HepG2 (cell line): ENCODE data around the gene ZC3H7B. TPM values are rescaled to one million over a fixed set of nuclear protein-coding genes. Genes with fewer than 3 reads are reported as not detected.

Experiments
- CEBPG ChIP-seq: IDR thresholded peaks from 2 replicates; pipeline ENCODE4 v1.6.1; 2016
- ELF3 ChIP-seq: IDR thresholded peaks from 2 replicates; pipeline ENCODE4 v1.6.1; 2016; ENCODE audit warnings: missing genetic modification reagents, missing compliant biosample characterization
- ESRRA ChIP-seq: sonication (generic); formaldehyde crosslinking; IDR thresholded peaks from 2 replicates; pipeline ENCODE4 v1.5.1; 2020; ENCODE audit warnings: mild to moderate bottlenecking, low read depth, missing genetic modification reagents
- KAT8 ChIP-seq: IDR thresholded peaks from 2 replicates; pipeline ENCODE4 v1.6.1; 2016; ENCODE audit warnings: missing genetic modification reagents, missing compliant biosample characterization
- KLF6 ChIP-seq: IDR thresholded peaks from 2 replicates; pipeline ENCODE4 v1.8.0; 2016; ENCODE audit warnings: missing biosample characterization, missing genetic modification reagents
- MED8 ChIP-seq: sonication (generic); formaldehyde crosslinking; IDR thresholded peaks from 2 replicates; pipeline ENCODE4 v1.8.1; 2023; ENCODE audit warnings: mild to moderate bottlenecking, missing genetic modification reagents; ENCODE audit not compliant: insufficient replicate concordance
- NR2F6 ChIP-seq, 2 experiments: IDR thresholded peaks; 2 replicates each; pipeline ENCODE4 v1.6.1; 2016; ENCODE audit warnings: antibody characterized with exemption in 1 of 2, mild to moderate bottlenecking in 1 of 2
- POLR2A ChIP-seq, 2 experiments: IDR thresholded peaks; 2 replicates each; pipeline ENCODE4 v1.6.1; 2011; ENCODE audit warnings: low read depth in 2 of 2, low read length in 2 of 2, mild to moderate bottlenecking in 1 of 2, moderate library complexity in 1 of 2; ENCODE audit not compliant: insufficient read depth in 1 of 2
- RXRB ChIP-seq: IDR thresholded peaks from 2 replicates; pipeline ENCODE4 v1.6.1; 2016; ENCODE audit warnings: borderline replicate concordance, missing genetic modification reagents, missing compliant biosample characterization
- TOPORS ChIP-seq: sonication (generic); formaldehyde crosslinking; IDR thresholded peaks from 2 replicates; pipeline ENCODE4 v1.8.0; 2023; ENCODE audit warnings: mild to moderate bottlenecking, missing genetic modification reagents
- ZFP36L2 ChIP-seq: sonication (generic); formaldehyde crosslinking; IDR thresholded peaks from 2 replicates; pipeline ENCODE4 v1.4.0; 2020; ENCODE audit warnings: missing genetic modification reagents
- ZNF234 ChIP-seq: sonication (generic); formaldehyde crosslinking; conservative IDR thresholded peaks from 2 replicates; pipeline ENCODE4 v1.5.1; 2020; ENCODE audit warnings: mild to moderate bottlenecking, missing genetic modification reagents
- ZNF607 ChIP-seq: sonication (generic); formaldehyde crosslinking; IDR thresholded peaks from 2 replicates; pipeline ENCODE4 v1.5.1; 2020; ENCODE audit warnings: missing genetic modification reagents, mild to moderate bottlenecking, borderline replicate concordance
- ZNF660 ChIP-seq: sonication (generic); formaldehyde crosslinking; IDR thresholded peaks from 2 replicates; pipeline ENCODE4 v1.5.1; 2020; ENCODE audit warnings: mild to moderate bottlenecking, low read depth, missing genetic modification reagents, borderline replicate concordance
- ZNF788 ChIP-seq: sonication (generic); formaldehyde crosslinking; IDR thresholded peaks from 2 replicates; pipeline ENCODE4 v1.5.0; 2020; ENCODE audit warnings: mild to moderate bottlenecking, missing genetic modification reagents, borderline replicate concordance
- ZSCAN9 ChIP-seq: IDR thresholded peaks from 2 replicates; pipeline ENCODE4 v1.6.1; 2016; ENCODE audit warnings: borderline replicate concordance
- polyA plus RNA-seq, 8 experiments: library from polyadenylated mRNA; depleted of rRNA in 3 of 8; stranded (reverse) in 7 of 8; unstranded in 1 of 8; fragments of >200 nt; fragmentation: Illumina TruSeq in 4 of 8; extraction: Trizol in 4 of 8; gene quantifications; 2 replicates each; pipeline versions ENCODE4 v1.2.1 to v1.2.3, GENCODE V29; 2011 to 2016; ENCODE audit warnings: low read depth in 4 of 8, missing spikeins in 1 of 8, mixed read lengths in 1 of 8; ENCODE audit not compliant: insufficient read depth in 1 of 8
- total RNA-seq, 5 experiments: library from RNA; depleted of rRNA; stranded (reverse); fragments of >200 nt; fragmentation: Illumina TruSeq; extraction: Trizol; gene quantifications; 2 replicates each; pipeline ENCODE4 v1.2.3, GENCODE V29; 2016; ENCODE audit warnings: low read depth in 1 of 5
- TF ChIP-seq, protein P1 (sequence below): IDR thresholded peaks from 2 replicates; pipeline ENCODE4 v1.6.1; 2016; ENCODE audit warnings: mild to moderate bottlenecking, missing biosample characterization, missing genetic modification reagents
- TF ChIP-seq, protein P2 (sequence below): IDR thresholded peaks from 2 replicates; pipeline ENCODE4 v1.6.1; 2018; ENCODE audit warnings: missing genetic modification reagents
- TF ChIP-seq, protein P3 (sequence below): IDR thresholded peaks from 2 replicates; pipeline ENCODE4 v1.4.0; 2020; ENCODE audit warnings: mild to moderate bottlenecking, missing genetic modification reagents
- TF ChIP-seq, protein P4 (sequence below): sonication (generic); formaldehyde crosslinking; IDR thresholded peaks from 2 replicates; pipeline ENCODE4 v1.4.0; 2020; ENCODE audit warnings: missing genetic modification reagents; ENCODE audit errors: not compliant biosample characterization
- TF ChIP-seq, protein P5 (sequence below): sonication (generic); formaldehyde crosslinking; IDR thresholded peaks from 2 replicates; pipeline ENCODE4 v1.4.0; 2020; ENCODE audit warnings: missing genetic modification reagents, mild to moderate bottlenecking, borderline replicate concordance
- TF ChIP-seq, protein P6 (sequence below): sonication (generic); formaldehyde crosslinking; IDR thresholded peaks from 2 replicates; pipeline ENCODE4 v1.5.0; 2020; ENCODE audit warnings: mild to moderate bottlenecking, missing genetic modification reagents

ZC3H7B gene
- total and polyA plus RNA-seq, 2 of the 13 experiments (the other 11 are each of a cell fraction or from before 2014, with no cell fraction given), result 26.4 to 37.2 TPM

DNA sequence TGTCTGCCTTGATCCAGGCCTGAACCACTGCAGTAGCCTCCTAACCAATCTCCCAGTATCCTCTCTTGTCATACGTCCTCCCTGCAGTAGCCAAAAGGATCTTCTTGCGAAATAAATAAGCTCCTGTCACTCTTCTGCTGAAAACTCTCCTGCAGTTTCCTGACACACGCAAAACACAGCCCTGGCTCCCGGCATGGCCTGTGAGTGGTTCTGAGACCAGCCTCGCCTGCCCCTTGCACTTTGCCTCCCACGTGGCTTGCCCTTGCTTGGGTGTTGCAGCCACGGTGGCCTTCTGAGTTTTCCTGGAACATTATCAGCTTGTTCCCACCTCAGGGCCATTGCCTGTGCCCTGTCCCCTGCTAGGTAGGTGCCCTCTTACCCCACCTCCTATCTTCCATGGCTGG lies 7.2 kb downstream of the ZC3H7B start (continued):
- TF ChIP-seq, protein P1, sequence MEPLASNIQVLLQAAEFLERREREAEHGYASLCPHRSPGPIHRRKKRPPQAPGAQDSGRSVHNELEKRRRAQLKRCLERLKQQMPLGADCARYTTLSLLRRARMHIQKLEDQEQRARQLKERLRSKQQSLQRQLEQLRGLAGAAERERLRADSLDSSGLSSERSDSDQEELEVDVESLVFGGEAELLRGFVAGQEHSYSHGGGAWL (CRISPR knock-in tag), result peak; percentile 43; the same call in 1 of the 2 replicates
- peak; percentile 80; the same call in 1 of the 2 replicates for TF ChIP-seq ZNF607 (CRISPR knock-in tag)
- TF ChIP-seq, protein P2, sequence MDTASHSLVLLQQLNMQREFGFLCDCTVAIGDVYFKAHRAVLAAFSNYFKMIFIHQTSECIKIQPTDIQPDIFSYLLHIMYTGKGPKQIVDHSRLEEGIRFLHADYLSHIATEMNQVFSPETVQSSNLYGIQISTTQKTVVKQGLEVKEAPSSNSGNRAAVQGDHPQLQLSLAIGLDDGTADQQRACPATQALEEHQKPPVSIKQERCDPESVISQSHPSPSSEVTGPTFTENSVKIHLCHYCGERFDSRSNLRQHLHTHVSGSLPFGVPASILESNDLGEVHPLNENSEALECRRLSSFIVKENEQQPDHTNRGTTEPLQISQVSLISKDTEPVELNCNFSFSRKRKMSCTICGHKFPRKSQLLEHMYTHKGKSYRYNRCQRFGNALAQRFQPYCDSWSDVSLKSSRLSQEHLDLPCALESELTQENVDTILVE (CRISPR knock-in tag), result 0 out of 2 replicates have a peak, but pooled peaks have one; percentile 41
- peak; percentile 81 for TF ChIP-seq RXRB (CRISPR knock-in tag)
- TF ChIP-seq, protein P3, sequence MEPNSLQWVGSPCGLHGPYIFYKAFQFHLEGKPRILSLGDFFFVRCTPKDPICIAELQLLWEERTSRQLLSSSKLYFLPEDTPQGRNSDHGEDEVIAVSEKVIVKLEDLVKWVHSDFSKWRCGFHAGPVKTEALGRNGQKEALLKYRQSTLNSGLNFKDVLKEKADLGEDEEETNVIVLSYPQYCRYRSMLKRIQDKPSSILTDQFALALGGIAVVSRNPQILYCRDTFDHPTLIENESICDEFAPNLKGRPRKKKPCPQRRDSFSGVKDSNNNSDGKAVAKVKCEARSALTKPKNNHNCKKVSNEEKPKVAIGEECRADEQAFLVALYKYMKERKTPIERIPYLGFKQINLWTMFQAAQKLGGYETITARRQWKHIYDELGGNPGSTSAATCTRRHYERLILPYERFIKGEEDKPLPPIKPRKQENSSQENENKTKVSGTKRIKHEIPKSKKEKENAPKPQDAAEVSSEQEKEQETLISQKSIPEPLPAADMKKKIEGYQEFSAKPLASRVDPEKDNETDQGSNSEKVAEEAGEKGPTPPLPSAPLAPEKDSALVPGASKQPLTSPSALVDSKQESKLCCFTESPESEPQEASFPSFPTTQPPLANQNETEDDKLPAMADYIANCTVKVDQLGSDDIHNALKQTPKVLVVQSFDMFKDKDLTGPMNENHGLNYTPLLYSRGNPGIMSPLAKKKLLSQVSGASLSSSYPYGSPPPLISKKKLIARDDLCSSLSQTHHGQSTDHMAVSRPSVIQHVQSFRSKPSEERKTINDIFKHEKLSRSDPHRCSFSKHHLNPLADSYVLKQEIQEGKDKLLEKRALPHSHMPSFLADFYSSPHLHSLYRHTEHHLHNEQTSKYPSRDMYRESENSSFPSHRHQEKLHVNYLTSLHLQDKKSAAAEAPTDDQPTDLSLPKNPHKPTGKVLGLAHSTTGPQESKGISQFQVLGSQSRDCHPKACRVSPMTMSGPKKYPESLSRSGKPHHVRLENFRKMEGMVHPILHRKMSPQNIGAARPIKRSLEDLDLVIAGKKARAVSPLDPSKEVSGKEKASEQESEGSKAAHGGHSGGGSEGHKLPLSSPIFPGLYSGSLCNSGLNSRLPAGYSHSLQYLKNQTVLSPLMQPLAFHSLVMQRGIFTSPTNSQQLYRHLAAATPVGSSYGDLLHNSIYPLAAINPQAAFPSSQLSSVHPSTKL (CRISPR knock-in tag), result peak; percentile 78
- TF ChIP-seq, protein P4, sequence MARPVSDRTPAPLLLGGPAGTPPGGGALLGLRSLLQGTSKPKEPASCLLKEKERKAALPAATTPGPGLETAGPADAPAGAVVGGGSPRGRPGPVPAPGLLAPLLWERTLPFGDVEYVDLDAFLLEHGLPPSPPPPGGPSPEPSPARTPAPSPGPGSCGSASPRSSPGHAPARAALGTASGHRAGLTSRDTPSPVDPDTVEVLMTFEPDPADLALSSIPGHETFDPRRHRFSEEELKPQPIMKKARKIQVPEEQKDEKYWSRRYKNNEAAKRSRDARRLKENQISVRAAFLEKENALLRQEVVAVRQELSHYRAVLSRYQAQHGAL (CRISPR knock-in tag), result no peak
- no peak for TF ChIP-seq MED8 (CRISPR knock-in tag)
- peak; percentile 79; the same call in 1 of the 2 replicates for TF ChIP-seq KLF6
- TF ChIP-seq, protein P5, sequence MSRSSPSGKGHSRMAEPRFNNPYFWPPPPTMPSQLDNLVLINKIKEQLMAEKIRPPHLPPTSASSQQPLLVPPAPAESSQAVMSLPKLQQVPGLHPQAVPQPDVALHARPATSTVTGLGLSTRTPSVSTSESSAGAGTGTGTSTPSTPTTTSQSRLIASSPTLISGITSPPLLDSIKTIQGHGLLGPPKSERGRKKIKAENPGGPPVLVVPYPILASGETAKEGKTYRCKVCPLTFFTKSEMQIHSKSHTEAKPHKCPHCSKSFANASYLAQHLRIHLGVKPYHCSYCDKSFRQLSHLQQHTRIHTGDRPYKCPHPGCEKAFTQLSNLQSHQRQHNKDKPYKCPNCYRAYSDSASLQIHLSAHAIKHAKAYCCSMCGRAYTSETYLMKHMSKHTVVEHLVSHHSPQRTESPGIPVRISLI (CRISPR knock-in tag), result peak; percentile 20; the same call in 1 of the 2 replicates
- TF ChIP-seq, protein P6, sequence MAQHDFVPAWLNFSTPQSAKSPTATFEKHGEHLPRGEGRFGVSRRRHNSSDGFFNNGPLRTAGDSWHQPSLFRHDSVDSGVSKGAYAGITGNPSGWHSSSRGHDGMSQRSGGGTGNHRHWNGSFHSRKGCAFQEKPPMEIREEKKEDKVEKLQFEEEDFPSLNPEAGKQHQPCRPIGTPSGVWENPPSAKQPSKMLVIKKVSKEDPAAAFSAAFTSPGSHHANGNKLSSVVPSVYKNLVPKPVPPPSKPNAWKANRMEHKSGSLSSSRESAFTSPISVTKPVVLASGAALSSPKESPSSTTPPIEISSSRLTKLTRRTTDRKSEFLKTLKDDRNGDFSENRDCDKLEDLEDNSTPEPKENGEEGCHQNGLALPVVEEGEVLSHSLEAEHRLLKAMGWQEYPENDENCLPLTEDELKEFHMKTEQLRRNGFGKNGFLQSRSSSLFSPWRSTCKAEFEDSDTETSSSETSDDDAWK (CRISPR knock-in tag), result no peak
- 0 out of 2 replicates have a peak, but pooled peaks have one; percentile 32 for TF ChIP-seq NR2F6 (IDR thresholded peaks at IDR 0.05)
- TF ChIP-seq NR2F6 (CRISPR knock-in tag; IDR thresholded peaks at IDR 0.05), result peak; percentile 80; the same call in 1 of the 2 replicates
- TF ChIP-seq ESRRA (CRISPR knock-in tag), result 0 out of 2 replicates have a peak, but pooled peaks have one; percentile 27
- no peak for TF ChIP-seq ZNF660 (CRISPR knock-in tag)
- peak; percentile 86 for TF ChIP-seq ZSCAN9 (CRISPR knock-in tag)
- TF ChIP-seq ELF3 (CRISPR knock-in tag), result peak; percentile 60; the same call in 1 of the 2 replicates
- no peak for TF ChIP-seq ZNF234 (CRISPR knock-in tag)
- peak; percentile 73; the same call in 1 of the 2 replicates for TF ChIP-seq TOPORS (CRISPR knock-in tag)
- TF ChIP-seq POLR2A (IDR thresholded peaks at IDR 0.05; ENCODE audit: insufficient read depth in 1 of 2, low read depth in 2 of 2, low read length in 2 of 2), result peak; percentile 31 to 51; a peak in 2 of 4 replicates
- TF ChIP-seq CEBPG (CRISPR knock-in tag), result peak; percentile 93
- TF ChIP-seq ZNF788, result peak; percentile 65; the same call in 1 of the 2 replicates
- TF ChIP-seq ZFP36L2 (CRISPR knock-in tag), result no peak
- peak; percentile 68; the same call in 1 of the 2 replicates for TF ChIP-seq KAT8 (CRISPR knock-in tag)
